GM12892 (cell line): Measurements from ENCODE around the gene DAG1.

Experiments used
- POLR2A ChIP-seq: IDR thresholded peaks from 2 replicates; pipeline ENCODE4 v1.6.1; 2011; ENCODE audit warnings: low read depth, low read length, control low read depth
- POLR2AphosphoS5 ChIP-seq: IDR thresholded peaks from 2 replicates; pipeline ENCODE4 v1.6.1; 2011; ENCODE audit warnings: low read depth, low read length, control low read depth
- TAF1 ChIP-seq: IDR thresholded peaks from 2 replicates; pipeline ENCODE4 v1.6.1; 2011; ENCODE audit warnings: low read depth, mild to moderate bottlenecking, control low read depth, low read length, borderline replicate concordance

DNA sequence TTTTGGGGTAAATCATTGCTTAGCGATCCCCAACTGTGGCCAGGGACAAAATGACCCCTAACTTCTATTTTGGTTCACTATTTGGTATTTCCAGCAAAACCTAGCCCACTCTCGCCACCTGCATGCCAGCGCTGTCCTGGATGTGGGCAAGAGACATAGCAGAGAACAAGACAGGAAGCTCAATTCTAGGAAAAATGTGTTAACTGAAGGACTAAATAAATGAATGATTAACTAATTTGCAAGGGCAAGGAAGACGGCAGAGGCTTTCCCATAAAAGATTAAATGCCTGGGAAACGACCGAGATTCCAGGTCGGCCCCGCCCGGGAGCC, 41.4 kb upstream of the DAG1 start:
- TF ChIP-seq POLR2A (no peak), POLR2AphosphoS5 (no peak), TAF1 (no peak)
